Keratinocyte (primary cell): ENCODE measurements around the gene CRACR2A. TPM values are rescaled to one million over a fixed set of nuclear protein-coding genes. Genes with fewer than 3 reads are reported as not detected.

Source experiments
- DNase-seq: peaks from one replicate; pipeline ENCODE4 v3.0.0-alpha.2; 2011; ENCODE audit warnings: low read depth, missing footprints, low spot score
- FAIRE-seq: peaks from 2 replicates; lab custom pipeline; 2011; peaks lifted over from hg19 to GRCh38; lab: Jason Lieb, UNC
- H2AFZ ChIP-seq: 2 replicates; pipeline ENCODE4 v1.6.0; 2012; ENCODE audit warnings: low read length, control low read depth, inconsistent platforms; ENCODE audit not compliant: control insufficient read depth
- H3K27ac ChIP-seq: 2 replicates; pipeline ENCODE4 v1.5.1; 2011; ENCODE audit warnings: low read length; ENCODE audit not compliant: control insufficient read depth, insufficient read depth
- H3K27me3 ChIP-seq: 3 replicates; pipeline ENCODE4 v1.6.0; 2011; ENCODE audit warnings: low read length; ENCODE audit not compliant: control insufficient read depth, insufficient read depth; ENCODE audit errors: extremely low read depth
- H3K36me3 ChIP-seq, 2 experiments: 2 replicates in 1 of 2; 3 replicates in 1 of 2; pipeline ENCODE4 v1.5.1; 2011; ENCODE audit warnings: low read length in 2 of 2, mild to moderate bottlenecking in 1 of 2; ENCODE audit not compliant: control insufficient read depth in 2 of 2, insufficient read depth in 2 of 2; ENCODE audit errors: extremely low read depth in 1 of 2
- H3K4me1 ChIP-seq: 3 replicates; pipeline ENCODE4 v1.5.1; 2011; ENCODE audit warnings: low read length; ENCODE audit not compliant: control insufficient read depth, insufficient read depth; ENCODE audit errors: extremely low read depth
- H3K4me2 ChIP-seq: 3 replicates; pipeline ENCODE4 v1.6.0; 2011; ENCODE audit warnings: low read depth, low read length; ENCODE audit not compliant: control insufficient read depth, insufficient read depth; ENCODE audit errors: extremely low read depth
- H3K4me3 ChIP-seq, 3 experiments: fragments of 200-600 bp in 1 of 3; sonication (generic) in 1 of 3; 2 replicates in 2 of 3; 3 replicates in 1 of 3; pipeline ENCODE4 v1.5.1; 2011 to 2016; ENCODE audit warnings: low read length in 3 of 3, mild to moderate bottlenecking in 3 of 3, control low read depth in 2 of 3, inconsistent platforms in 1 of 3, low read depth in 1 of 3, mixed read lengths in 1 of 3, mixed run types in 1 of 3, moderate library complexity in 1 of 3; ENCODE audit not compliant: control insufficient read depth in 2 of 3, insufficient read depth in 2 of 3; ENCODE audit errors: extremely low read depth in 1 of 3
- H3K79me2 ChIP-seq: 2 replicates; pipeline ENCODE4 v1.6.0; 2012; ENCODE audit warnings: low read length; ENCODE audit not compliant: control insufficient read depth, insufficient read depth
- H3K9ac ChIP-seq: 3 replicates; pipeline ENCODE4 v1.6.0; 2011; ENCODE audit warnings: low read length; ENCODE audit not compliant: control insufficient read depth, insufficient read depth; ENCODE audit errors: extremely low read depth
- H3K9me1 ChIP-seq: 3 replicates; pipeline ENCODE4 v1.6.0; 2011; ENCODE audit warnings: low read length; ENCODE audit not compliant: control insufficient read depth, insufficient read depth; ENCODE audit errors: extremely low read depth
- H3K9me3 ChIP-seq: 2 replicates; pipeline ENCODE4 v1.5.1; 2012; ENCODE audit warnings: low read depth, low read length; ENCODE audit not compliant: control insufficient read depth
- H4K20me1 ChIP-seq: 3 replicates; pipeline ENCODE4 v1.6.0; 2011; ENCODE audit warnings: low read length; ENCODE audit not compliant: control insufficient read depth, insufficient read depth; ENCODE audit errors: extremely low read depth
- EZH2 ChIP-seq: IDR thresholded peaks from one replicate; pipeline ENCODE4 v1.6.1; 2012; ENCODE audit warnings: inconsistent platforms, mild to moderate bottlenecking, low read length, moderate library complexity
- dilution Hi-C: fragments of 300-500 bp; cut with MboI; formaldehyde crosslinking; loops from one replicate; pipeline ENCODE4 v1.7.0; 2020; ENCODE audit warnings: low sequenced_read_pairs; ENCODE audit not compliant: extremely low pct_ligation_motif_present
- polyA plus RNA-seq, 5 experiments: library from polyadenylated mRNA; depleted of rRNA in 3 of 5; stranded (reverse) in 3 of 5; stranded (forward) in 1 of 5; unstranded in 1 of 5; fragments of >200 nt; gene quantifications; 1 replicate in 1 of 5; 2 replicates in 3 of 5; 3 replicates in 1 of 5; pipeline versions ENCODE4 v1.2.1 to v1.2.3, GENCODE V29; 2011 to 2012; ENCODE audit warnings: missing spikeins in 2 of 5, low read depth in 1 of 5, low replicate concordance in 1 of 5
- TF ChIP-seq, protein P1 (sequence below), 3 experiments: IDR thresholded peaks in 1 of 3; conservative IDR thresholded peaks in 1 of 3; optimal IDR thresholded peaks in 1 of 3; 2 replicates in 2 of 3; 3 replicates in 1 of 3; pipeline versions ENCODE3 to v1.5.1; 2011; ENCODE audit warnings: low read length in 3 of 3, mild to moderate bottlenecking in 3 of 3, moderate library complexity in 2 of 3, control low read depth in 1 of 3, inconsistent platforms in 1 of 3; ENCODE audit not compliant: insufficient read depth in 2 of 3; ENCODE audit errors: extremely low read depth in 1 of 3

Gene CRACR2A
- polyA plus RNA-seq, 1 donor (not counting 4 experiments of a cell fraction or from before 2014, with no cell fraction given), result 0.30 TPM

DNA sequence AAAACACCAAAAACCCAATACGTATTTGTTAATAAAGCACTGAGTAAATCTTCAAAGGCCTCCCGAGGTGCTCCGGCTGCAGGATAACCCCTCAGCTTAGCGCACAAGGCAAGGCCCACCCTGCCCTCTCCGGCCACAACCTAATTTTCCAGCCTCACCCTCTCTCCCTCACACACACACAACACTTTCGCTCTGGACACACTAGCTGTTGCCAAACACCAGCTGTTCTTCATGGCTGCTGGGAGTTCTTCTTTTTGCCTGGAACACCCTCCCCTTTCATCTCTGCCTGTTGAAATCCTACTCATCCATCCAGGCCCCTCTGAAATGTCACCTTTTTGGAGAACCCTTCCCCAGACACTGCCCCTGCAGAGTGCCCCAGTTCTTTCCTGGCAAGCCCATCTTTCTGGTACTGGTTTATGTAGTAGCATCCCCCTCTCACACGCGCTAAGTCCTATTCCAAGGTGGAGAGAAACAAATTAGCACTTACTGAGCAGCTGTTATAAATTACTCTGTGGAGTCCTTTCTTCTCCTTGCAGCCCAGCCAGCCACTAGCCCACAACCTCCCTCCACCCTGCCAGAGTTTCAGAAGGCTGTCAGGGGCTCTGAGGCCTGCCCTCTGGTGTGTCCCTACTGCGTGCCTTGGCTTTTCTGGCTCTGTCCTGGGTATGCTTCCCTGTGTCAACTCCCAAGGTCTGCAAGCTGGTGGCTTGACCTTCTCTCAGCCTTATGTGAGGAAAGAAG, 805 bp upstream of the CRACR2A start:
- no peak overlapping the region for H3K4me2 ChIP-seq
- no peak overlapping the region for H3K27ac ChIP-seq
- TF ChIP-seq, protein P1, sequence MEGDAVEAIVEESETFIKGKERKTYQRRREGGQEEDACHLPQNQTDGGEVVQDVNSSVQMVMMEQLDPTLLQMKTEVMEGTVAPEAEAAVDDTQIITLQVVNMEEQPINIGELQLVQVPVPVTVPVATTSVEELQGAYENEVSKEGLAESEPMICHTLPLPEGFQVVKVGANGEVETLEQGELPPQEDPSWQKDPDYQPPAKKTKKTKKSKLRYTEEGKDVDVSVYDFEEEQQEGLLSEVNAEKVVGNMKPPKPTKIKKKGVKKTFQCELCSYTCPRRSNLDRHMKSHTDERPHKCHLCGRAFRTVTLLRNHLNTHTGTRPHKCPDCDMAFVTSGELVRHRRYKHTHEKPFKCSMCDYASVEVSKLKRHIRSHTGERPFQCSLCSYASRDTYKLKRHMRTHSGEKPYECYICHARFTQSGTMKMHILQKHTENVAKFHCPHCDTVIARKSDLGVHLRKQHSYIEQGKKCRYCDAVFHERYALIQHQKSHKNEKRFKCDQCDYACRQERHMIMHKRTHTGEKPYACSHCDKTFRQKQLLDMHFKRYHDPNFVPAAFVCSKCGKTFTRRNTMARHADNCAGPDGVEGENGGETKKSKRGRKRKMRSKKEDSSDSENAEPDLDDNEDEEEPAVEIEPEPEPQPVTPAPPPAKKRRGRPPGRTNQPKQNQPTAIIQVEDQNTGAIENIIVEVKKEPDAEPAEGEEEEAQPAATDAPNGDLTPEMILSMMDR (optimal IDR thresholded peaks at IDR 0.05 in 1 of 3, IDR thresholded peaks at IDR 0.05 in 1 of 3, conservative IDR thresholded peaks at IDR 0.05 in 1 of 3; ENCODE audit: extremely low read depth in 1 of 3, insufficient read depth in 2 of 3, low read length in 3 of 3), result no peak
- no peak for TF ChIP-seq EZH2
- peaks cover 2% of the 10 kb centered on the region for H3K4me1 ChIP-seq
- H3K36me3 ChIP-seq, result no peaks in the 10 kb centered on the region
- dilution Hi-C loops, result no loop called here
- DNase-seq, result no peak
- no peak overlapping the region for H3K9ac ChIP-seq
- H3K79me2 ChIP-seq, result no peaks in the 10 kb centered on the region
- no peaks in the 10 kb centered on the region for H4K20me1 ChIP-seq
- no peaks in the 10 kb centered on the region for H3K9me3 ChIP-seq
- FAIRE-seq, result no peak
- H3K4me3 ChIP-seq, result no peak overlapping the region
- no peaks in the 10 kb centered on the region for H3K9me1 ChIP-seq
- H3K27me3 ChIP-seq, result peaks cover 8% of the 10 kb centered on the region
- H2AFZ ChIP-seq, result no peak overlapping the region

DNA sequence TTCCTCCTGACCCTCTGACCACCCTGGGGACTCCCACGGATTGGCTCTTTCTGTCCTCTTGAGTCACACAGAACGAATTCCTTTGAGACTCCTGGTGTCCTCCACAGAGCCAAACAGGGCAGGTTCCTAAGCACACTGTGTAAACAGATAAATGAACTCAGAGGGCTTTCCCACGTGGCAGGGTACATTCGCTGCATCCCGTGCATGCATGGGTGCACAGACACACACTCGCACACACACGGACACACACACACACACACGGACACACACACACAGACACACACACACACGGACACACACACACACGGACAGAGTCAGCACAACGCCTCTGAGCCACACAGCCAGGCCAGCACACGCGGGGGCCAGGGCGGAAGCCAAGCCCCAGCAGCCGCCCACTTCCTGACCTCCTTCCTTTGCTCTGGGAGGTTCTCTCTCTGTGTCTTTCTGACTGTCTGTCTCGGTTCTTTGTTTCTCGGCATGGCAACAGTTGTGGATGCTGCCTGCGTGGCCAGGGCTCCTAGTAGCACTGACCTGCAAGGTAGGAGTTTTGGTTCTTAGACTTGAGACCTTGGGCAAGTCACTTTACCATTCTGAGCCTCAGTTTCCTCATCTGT, 706 bp downstream of the CRACR2A start:
- Histone ChIP-seq H3K36me3 (no peaks in the 10 kb centered on the region), H3K9me1 (no peaks in the 10 kb centered on the region), H3K9me3 (no peaks in the 10 kb centered on the region), H3K4me2 (no peak overlapping the region), H3K4me3 (no peak overlapping the region), H3K9ac (no peak overlapping the region), H4K20me1 (no peaks in the 10 kb centered on the region), H3K27ac (no peak overlapping the region), H3K79me2 (no peaks in the 10 kb centered on the region), H3K4me1 (peaks cover 2% of the 10 kb centered on the region), H3K27me3 (peaks cover 8% of the 10 kb centered on the region), H2AFZ (peak overlapping the region; percentile 56)
- no peak for FAIRE-seq
- DNase-seq, result no peak
- dilution Hi-C loops, result no loop called here
- no peak for TF ChIP-seq EZH2
- TF ChIP-seq, protein P1 (optimal IDR thresholded peaks at IDR 0.05 in 1 of 3, IDR thresholded peaks at IDR 0.05 in 1 of 3, conservative IDR thresholded peaks at IDR 0.05 in 1 of 3; ENCODE audit: extremely low read depth in 1 of 3, insufficient read depth in 2 of 3, low read length in 3 of 3), result no peak
